GM10248 (cell line): ENCODE results near the gene SHF.

ENCODE experiments used
- CTCF ChIA-PET: fragments of 300-600 bp; sonication (Branson Sonifier 250); formaldehyde crosslinking; extraction: SDS; loops from one replicate; lab custom pipeline; 2021; ENCODE audit warnings: antibody characterized with exemption; lab: Yijun Ruan, JAX
- POLR2A ChIA-PET: fragments of 350-650 bp; sonication (Branson Sonifier 250); formaldehyde crosslinking; extraction: SDS; loops from one replicate; lab custom pipeline; 2020; ENCODE audit warnings: antibody characterized with exemption; lab: Yijun Ruan, JAX
- DNase-seq: peaks from one replicate; pipeline ENCODE4 v3.0.0; 2012; ENCODE audit errors: extremely low spot score
- TF ChIP-seq, protein P1 (sequence below): IDR thresholded peaks from 2 replicates; pipeline ENCODE4 v1.5.1; 2012; ENCODE audit warnings: mild to moderate bottlenecking, low read depth; ENCODE audit errors: extremely low read depth, missing control alignments, control extremely low read depth

Gene SHF

DNA sequence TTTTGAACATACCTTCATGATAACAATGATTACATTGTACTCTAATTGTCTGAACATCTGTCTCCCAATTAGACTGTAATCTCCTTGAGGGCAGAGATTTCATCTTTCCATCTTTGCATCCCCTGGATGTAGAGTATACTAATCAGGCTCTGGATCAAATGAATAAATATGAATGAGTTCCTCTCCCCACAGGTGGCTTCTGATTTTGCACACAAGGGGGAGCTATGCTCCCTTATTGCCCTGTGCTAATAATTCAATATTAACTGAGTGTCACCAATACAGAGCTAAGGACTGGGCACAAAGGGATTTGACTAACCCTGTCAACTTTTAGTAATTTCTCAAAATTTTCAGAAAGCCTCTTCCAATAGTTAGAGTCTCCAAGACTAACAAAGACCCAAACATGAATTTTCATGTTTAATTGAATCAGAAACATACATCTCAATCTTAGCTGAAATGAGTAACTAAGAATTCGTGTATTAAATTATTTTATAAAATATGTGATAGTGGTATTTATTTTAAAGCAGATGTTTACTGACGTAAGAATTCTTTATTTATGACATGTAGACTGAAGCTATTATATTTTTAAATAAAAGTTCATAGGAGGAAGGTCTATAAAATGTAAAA lies 61.1 kb downstream of the SHF start:
- CTCF ChIA-PET: interaction anchor here (0.7 to 2.2 kb wide), 23 partner anchors 8 to 331 kb away, joined by 3 to 21 read pairs (median 3); a partner anchor contains a TSS
- no peak for DNase-seq
- TF ChIP-seq, protein P1, sequence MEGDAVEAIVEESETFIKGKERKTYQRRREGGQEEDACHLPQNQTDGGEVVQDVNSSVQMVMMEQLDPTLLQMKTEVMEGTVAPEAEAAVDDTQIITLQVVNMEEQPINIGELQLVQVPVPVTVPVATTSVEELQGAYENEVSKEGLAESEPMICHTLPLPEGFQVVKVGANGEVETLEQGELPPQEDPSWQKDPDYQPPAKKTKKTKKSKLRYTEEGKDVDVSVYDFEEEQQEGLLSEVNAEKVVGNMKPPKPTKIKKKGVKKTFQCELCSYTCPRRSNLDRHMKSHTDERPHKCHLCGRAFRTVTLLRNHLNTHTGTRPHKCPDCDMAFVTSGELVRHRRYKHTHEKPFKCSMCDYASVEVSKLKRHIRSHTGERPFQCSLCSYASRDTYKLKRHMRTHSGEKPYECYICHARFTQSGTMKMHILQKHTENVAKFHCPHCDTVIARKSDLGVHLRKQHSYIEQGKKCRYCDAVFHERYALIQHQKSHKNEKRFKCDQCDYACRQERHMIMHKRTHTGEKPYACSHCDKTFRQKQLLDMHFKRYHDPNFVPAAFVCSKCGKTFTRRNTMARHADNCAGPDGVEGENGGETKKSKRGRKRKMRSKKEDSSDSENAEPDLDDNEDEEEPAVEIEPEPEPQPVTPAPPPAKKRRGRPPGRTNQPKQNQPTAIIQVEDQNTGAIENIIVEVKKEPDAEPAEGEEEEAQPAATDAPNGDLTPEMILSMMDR: peak; percentile 60
- POLR2A ChIA-PET: no interaction called here

DNA sequence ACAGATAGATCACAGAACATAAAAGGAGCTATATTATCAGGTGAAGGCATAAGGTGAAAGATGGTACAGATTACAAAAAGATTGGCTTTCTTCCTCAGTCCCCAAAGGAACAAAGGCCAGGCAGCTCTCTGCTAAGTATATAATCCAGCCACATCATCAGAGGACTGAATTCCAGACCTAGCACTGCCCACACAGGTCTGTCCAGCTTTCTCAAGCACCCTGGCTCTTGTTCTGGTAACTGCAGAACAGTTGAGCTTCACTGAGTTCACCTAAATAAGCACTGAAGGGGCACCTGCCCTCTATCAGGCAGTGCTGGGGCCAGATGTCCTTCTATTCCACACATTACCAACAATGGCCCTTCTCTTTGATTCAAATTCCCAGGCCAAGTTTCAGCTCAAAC lies 64.4 kb downstream of the SHF start:
- CTCF ChIA-PET: interaction anchor here (0.6 to 5.8 kb wide), 3 partner anchors 10 to 40 kb away, joined by 3 to 44 read pairs (median 6); no protein-coding TSS in a partner anchor
- POLR2A ChIA-PET: interaction anchor here (1.2 kb wide), 1 partner anchor 14 kb away, joined by 3 read pairs; no protein-coding TSS in a partner anchor
- TF ChIP-seq, protein P1: no peak
- no peak for DNase-seq

DNA sequence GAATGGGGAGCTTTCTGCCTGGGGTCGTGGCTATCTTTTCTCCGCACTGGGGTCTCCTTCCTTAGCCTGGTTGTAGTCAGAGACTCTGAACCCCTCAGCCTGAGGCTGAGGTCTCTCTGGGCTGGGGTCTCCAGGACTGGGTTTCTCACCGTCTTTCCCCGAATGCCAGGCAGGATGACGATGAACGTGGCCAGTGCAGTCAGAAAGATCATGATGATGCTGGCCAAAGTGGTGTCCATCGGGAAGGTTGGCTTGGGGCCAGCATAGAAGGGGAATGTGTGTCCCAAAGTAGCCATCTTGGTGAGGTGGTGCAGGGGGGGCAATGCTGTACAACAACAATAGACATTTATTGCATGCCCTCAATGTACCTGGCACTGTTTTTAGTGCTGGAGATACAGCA lies 65.0 kb downstream of the SHF start:
- DNase-seq: no peak
- ChIA-PET POLR2A (interaction anchor here (1.2 kb wide), 1 partner anchor 14 kb away, joined by 3 read pairs; no protein-coding TSS in a partner anchor), CTCF (interaction anchor here (1.3 to 5.8 kb wide), 3 partner anchors 11 to 83 kb away, joined by 3 to 44 read pairs (median 6); no protein-coding TSS in a partner anchor)
- TF ChIP-seq, protein P1: no peak

DNA sequence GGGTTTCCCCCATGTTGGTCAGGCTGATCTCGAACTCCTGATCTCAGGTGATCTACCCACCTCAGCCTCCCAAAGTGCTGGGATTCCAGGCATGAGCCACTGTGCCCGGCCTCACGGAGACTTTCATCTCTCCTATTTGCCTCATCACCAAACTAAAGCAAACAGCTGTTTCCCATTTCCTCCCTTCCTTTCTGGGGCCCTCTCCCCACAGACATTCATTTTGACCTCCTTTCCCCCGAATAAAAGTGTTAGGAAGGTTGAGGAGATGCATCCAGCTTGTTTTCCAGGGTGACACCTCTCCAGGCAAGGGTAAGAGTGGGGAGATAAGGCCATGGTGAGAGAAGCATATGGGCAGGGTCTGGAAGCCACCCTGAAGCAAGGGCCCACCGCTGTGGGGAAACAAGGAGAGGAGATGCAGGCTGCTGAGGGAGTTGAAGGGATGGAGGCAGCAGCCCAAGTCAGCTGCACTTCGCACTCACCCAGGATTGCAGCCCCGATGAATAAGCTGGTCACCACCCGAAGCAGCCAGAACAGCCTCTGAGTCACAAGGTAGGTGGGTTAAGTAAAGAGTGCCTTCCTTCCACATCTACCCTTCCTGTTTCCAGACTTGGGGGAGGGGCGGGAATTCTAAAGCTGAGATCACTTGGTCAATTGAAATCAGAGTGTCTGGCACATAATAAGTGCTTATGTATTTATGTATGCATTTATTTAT lies 65.9 kb downstream of the SHF start:
- ChIA-PET POLR2A (interaction anchor here (0.6 kb wide), 1 partner anchor 41 kb away, joined by 3 read pairs; no protein-coding TSS in a partner anchor), CTCF (interaction anchor here (0.7 to 5.8 kb wide), 6 partner anchors 10 to 110 kb away, joined by 3 to 44 read pairs (median 3); no protein-coding TSS in a partner anchor)
- TF ChIP-seq, protein P1: no peak
- DNase-seq: no peak

DNA sequence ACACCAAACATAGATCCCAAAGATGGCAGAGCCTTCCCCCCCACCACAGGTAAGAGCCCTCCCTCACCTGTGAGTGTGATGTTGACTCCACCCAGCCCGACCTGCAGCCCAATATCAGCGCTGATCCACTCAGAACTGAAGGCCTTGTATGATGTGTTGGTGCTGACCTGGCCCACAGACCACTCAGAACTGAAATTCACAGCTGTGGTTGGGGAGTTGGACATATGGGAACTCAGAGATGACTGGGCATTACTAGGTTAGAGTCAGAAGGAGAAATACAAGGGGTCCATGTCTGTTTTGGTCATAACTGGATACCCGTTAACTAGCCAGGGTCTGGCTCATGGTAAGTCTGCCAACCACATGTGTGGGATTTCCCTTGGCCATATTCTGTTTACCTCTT lies 66.7 kb downstream of the SHF start:
- ChIA-PET CTCF (interaction anchor here (0.7 to 5.8 kb wide), 7 partner anchors 9 to 152 kb away, joined by 3 to 44 read pairs (median 4); no protein-coding TSS in a partner anchor), POLR2A (no interaction called here)
- TF ChIP-seq, protein P1: no peak
- DNase-seq: no peak
